Activated CD4-positive, alpha-beta T cell treated with anti-CD3 and anti-CD28 coated beads, Interleukin-2, Interleukin-4, amounts not matched to agents 100 ng/mL and 50 ng/mL, durations not matched to agents 16 hours and 8 hours (primary cell): Measurements from ENCODE around the gene FTO.

Experiments
- DNase-seq: peaks from one replicate; pipeline ENCODE4 v3.0.0-alpha.2; 2020; ENCODE audit warnings: low spot score

FTO gene

DNA sequence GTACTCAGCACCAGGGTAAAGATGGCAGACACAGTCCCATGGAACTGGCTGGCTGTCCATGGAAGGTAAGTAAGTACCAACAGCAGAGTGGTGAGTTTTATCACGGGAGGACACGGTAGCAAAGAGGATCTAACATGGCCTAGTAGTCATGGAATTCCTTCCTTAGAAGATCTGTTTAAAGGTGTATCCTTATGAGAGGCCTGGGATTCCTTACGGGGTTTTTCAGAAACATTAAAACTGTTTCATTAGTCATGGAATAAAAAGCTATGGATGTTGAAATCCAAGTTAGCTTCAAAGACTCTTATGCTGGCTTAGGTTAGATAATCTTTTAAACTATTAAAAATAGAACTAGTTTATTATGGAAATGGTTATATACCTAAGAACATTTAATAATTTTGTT lies 7.4 kb downstream of the FTO start:
- DNase-seq, result no peak

DNA sequence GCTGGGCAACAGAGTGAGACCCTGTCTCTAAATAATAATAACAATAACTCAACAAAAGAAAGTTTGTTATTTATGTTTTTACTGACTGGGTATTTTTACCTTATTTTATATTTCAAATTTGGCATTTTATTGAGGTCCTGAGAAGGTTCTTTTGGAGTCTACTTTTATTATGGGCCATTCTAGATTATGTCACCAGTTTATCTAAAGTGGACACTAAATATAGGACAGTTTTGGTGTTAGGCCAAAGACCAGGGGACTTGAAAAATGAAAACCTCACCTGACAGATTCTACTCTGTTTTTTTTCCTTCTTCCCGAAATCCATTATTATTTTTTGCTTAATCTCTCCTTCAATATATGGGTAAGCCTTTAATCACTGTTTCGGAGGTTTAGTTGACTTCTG lies 8.1 kb downstream of the FTO start:
- DNase-seq, result no peak

DNA sequence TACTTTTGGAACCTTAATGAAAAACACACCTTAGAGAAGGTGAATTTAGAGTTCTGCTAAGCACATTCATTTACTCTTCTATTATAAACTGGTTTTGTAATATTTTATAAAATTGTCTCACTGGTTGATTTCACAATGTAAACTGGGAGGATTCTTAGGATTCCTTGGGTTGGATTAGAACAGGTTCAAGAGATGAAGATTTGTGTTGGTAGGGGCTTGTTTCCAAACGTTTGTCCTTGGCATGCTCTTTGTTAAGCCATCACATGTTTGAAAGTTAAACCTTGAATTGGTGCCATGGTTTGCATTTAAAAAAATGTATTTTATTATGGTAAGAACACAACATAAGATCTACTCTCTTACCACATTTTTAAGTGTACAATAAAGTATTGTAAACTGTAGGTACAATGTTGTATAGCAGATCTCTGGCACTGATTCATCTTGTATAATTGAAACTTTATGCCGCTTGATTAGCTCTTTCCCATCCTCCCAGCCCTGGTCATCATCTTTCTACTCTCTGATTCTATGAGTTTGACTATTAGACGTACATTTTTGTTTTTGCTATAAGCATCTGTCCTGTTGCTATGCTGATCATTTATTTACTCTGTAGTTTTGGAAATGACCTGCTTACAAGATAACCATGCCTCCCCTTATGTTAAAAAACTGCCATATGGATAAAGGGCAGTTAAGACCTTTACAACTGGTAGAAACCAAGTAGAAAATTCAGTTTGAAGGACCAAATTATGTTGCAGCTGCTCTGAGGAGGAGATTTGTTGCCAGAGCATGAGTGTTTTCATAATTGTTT lies 9.6 kb downstream of the FTO start:
- DNase-seq, result no peak

DNA sequence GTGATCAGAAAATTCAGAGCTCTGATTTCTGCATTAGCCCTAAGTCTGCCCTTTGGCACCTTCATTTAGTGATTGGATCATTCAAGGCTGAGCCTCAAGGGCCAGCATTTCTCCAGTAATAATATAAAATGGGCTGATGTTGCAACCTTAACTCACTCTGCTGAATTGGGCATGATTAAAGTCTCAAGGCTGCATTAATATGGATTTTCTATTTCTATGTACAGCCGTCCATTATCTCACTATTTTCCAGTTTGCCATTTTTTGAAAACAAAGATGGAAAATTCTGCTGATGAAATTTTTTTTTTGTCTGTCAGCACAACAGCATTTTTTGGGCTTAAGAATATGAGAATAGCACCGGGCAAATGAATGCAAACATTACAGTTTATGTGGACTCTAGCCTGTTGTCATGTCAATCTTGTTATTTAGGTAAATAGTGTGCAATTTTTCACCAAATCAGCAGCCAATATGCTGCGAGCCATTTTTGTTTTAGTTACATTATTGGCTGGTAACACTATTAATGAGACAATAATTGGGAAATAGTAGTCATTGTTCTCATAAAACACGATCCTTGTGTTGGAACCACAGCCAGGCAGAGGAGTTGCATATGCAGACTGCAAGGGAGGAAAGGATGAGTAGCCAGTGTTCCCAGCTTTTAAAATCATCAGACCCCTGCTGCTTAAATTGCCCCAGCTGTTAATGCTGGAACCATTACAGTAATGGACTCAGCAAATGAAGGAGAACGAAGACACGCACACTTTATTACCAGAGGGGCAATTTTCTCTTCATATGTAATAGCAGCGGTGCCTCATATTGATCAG lies 10.5 kb downstream of the FTO start:
- DNase-seq, result no peak

DNA sequence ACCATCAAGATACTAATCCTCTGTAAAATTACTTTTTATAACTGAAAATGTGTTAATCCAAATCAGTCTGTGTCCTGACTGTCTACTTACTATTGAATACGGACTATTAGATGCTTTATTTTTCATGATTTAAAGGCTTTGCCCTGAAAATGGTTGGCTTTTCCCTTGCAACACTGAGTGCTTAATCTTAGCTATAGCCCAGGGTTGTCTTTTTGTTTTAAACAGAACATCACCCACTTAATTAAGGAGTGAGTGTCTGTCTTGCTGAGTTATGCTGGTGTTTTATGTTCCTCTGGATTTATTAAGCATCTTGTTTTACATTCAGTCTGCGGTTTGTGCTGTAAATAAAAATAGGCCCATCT lies 11.0 kb downstream of the FTO start:
- no peak for DNase-seq

DNA sequence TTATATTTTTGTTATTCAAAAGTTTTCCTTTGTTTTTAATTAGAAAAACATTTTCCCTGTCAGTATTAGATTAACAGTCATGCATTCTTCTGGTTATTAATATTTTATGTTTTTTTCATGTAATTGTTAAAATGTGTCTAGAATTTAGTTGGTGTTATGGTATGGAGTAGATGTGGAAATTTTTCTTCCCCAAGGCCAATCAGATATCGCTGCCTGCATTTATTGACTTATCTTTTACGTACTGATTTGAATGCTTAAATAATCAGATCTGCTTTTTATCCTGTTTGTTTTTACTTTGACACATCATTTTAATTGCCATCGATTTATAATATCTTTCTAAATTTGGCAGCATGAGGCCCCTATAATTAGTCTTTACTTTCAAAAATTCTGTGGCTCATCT lies 13.6 kb downstream of the FTO start:
- DNase-seq, result no peak

DNA sequence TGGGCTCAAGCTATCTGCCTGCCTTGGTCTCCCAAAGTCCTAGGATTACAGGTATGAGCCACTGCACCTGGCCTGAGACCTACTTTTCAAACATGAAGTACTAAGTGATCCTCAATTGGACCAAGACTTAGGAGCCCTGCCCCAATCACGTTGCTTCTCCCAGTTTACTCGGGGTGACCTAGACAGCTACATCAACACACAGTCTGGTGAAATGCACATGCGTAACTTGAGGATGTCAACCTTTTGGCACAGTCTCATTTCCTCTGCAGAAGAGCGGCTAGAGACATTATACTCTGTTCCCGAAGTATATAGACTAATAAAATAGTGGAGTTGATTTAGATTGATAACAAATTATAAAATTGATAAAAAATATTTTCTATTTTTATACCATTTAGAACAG lies 17.1 kb downstream of the FTO start:
- no peak for DNase-seq

DNA sequence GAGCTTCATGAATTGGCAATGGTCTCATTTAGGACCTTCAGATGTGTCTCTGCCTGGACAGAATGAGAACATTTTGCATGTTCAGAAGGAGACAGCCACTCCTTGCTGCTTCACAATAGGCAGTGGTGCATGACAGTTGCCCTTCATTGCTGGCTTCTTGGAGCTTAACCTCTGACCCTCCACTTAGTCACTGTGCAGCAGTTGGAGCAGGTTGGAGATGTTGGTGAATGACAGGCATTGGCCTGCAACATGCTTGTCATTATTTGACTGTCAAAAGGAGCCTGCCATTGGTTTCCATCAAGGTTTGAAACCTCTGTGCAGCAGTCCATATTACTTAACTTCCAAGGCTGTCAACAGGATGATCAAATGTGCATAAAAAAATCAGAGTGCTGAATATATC lies 22.7 kb downstream of the FTO start:
- no peak for DNase-seq

DNA sequence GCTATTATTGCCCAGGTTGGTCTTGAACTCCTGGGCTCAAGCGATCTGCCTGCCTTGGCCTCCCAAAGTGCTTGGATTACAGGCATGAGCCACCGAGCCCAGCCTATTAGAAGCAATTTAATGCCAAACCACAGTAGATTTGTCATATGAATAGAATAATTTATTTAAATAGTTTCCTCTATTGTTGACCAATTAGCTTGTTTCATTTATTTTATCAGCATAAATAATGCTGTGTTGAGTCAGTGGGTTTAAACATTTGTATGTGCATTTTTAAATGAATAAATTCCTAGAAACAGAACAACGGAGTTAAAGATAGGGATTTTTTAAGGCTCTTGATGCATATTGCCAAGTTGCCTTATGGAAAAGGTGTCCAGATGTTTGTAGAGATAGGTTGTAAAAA lies 26.7 kb downstream of the FTO start:
- DNase-seq, result no peak

DNA sequence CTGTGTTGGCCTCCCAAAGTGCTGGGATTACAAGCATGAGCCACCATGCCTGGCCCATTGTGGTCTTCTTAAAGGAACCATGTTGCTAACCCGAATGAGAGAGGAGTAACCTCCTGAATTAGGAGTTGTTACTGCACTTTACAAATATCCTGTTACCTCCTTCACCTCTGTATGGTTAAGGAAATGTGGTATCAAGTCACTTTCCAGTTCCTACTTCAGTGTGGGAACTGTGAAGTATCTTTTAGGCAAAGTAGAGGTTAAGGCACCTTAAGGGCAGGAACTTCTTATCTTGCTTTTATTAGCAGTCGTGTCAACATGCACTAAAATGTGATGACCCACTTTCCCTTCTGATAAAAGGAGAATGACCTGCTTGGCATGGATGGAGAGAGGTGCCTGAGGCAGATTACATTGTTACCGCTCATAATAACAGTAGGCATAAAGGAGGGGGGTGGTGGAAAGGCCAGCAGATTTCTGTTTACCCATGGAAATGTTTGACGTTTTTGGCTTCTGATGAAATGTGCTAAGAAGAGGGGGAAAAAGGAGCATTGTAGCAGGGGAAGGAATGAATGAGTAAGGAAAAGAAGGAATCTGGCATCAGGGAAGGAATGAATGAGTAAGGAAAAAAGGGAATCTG lies 28.5 kb downstream of the FTO start:
- no peak for DNase-seq

DNA sequence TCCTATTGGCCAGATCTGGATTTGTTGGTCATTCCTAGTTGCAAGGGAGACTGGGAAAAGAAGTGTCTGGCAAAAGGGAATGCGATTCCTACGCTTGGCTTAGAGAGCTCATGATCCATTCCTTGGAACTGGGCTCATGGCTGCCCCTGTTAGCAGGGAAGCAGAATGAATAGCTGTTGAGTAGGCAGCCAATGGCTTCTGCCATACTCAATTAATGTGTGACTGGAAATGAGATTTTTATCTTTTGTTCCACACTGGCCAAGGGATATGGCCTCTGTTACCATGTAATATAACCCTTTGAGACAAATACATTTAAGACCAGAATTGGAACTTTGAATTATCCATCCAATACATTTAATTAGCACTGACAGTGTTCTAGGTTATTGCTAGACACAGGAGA lies 31.0 kb downstream of the FTO start:
- no peak for DNase-seq

DNA sequence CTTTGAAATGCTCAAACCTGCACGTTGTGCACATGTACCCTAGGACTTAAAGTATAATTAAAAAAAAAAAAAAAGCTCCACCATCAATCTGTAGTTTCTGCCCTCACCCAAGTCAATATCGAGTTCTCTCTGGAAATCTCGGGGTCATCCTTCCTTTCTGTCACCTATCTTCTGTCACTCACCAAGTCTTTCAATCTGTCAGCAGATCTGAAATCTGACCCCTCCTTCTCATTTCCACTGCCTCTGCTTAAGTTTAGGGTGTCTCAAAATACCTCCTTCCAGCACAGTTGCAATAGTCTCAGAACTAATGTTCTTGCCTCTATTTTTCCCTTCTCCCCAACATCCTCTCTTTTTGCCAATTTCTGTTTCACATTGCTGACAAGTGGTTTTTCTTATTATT lies 32.3 kb downstream of the FTO start:
- DNase-seq, result no peak

DNA sequence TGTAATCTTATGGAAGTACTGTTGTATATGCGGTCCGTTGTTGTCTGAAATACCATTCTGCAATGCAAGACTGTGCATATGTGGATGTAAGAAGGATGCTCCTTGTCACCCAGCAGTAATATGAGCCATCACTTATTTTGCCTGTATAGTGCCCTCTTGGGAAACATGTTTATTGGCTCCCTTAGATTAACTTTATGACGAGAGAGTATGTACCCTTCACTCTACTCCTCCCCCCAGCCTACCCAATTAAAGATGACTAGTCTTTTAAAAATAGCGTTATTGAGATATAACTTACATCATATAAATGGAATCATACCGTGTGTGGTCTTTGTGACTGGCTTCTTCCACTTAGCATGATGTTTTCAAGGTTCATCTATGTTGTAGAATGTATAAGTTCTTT lies 33.6 kb downstream of the FTO start:
- DNase-seq, result no peak

DNA sequence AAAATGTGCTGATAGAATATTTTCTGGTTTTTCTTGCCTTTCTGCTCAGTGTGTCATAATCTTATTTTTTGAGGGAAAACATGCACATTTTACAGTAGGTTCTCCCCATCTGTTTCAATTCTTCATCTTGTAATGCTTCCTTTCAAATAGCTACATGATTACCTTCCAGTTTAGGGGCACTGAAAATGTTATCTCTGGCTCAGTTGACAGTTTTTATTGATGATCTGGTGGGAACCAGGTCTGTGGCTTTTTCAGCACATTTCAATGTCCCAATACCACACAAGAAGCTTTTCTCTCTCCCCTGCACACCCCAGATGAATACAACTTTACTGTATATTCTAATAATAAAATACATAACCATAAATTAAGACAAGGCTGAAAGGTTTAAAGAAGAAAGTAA lies 36.5 kb downstream of the FTO start:
- DNase-seq, result no peak

DNA sequence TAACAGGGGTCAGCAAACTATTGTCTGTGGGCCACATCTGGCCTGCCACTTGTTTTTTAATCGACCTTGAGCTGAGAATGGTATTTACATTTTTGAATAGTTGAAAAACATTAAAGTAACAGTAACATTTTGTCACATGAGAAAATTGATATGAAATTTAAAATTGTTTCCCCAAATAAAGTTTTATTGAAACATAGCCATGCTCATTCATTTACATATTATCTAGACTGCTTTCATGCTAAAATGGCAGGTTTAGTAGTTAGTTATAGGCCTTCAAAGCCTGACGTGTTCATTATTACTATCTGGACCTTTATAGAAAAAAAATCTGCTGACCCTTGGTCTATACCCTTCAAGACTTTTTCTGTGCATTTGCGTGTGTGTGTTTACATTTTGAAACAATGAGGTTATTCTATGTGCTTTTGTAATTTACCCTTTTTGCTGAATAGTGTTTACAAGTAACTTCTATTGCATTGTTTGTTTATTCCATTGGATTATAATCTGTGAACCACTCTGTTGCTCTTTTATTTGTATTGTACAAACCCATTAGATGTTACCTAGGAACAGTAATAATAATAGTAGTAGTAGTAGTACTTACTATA lies 37.1 kb downstream of the FTO start:
- DNase-seq, result no peak

DNA sequence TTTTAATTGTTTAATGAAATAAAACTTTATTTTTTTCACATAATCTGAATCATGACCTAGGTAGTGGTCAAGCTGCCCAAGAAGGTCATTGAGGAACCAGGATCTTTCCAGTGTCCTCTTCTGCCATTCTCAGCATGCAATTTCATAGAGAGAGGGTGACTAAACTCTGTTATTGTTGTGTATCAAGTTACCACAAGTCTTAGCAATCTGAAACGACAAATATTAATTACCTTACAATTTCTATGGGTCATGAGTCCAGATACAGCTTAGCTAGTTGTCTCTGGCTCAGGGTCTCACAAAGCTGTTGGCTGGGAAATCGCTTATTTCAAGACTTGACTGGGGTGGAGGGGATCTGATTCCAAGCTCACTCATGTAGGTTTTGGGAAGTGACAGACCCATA lies 37.6 kb downstream of the FTO start:
- no peak for DNase-seq

DNA sequence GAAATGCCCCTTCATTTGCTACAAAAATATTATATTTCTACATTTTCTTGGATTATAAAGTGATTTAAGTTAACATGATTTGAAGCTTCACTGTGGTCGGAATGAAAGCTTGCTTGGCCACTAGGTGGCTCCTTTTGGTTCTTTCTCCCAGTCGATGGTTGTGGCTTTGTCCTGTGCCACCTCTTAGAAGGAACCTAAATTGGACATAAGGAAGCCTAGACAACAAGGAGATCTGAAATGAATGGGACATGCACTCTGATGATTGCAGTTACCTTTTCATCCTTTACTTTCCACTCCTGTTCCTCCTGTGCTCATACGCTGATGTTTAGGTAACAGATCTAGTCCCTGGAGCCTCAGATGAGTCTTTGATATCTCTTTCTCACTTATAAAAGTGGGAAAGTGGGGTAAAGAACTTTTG lies 39.2 kb downstream of the FTO start:
- peak; percentile 26 for DNase-seq

DNA sequence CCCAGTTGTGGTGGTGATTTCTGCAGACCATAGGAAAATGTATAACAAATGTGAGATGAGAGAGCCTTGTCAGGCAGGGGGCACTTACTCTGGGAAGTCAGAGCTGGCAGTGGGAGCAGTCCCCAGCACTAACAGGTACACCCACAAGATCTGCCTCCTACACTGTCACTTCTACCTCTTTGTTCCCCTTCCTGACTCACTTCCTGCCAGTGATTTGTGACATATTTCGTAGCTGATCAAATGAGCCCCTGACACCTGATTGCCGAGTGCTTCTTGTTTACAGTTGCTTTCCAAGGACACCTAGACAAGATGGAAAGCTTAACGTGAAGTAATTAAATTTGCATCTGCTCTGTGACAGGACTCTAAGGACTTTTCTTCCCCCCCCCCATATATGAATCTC lies 40.5 kb downstream of the FTO start:
- peak; percentile 65 for DNase-seq

DNA sequence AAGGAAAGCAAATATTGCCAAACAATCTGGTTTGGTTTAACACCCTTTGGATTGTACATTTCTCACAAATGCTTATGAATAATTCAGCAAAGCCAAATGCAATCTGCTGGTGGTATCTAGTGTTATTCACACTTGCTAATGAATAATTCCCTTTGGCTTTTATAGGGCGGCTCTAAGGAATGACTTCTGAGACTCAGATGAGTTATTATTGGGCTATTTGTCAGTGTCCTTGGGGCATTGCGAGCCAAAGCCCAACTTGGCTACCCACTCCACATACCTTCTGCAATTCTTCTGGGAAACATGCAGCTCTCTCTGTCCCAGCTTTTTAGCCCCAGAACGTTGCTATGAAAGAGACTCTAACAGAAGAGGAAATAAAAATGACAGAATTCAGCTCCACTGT lies 41.1 kb downstream of the FTO start:
- DNase-seq, result no peak

DNA sequence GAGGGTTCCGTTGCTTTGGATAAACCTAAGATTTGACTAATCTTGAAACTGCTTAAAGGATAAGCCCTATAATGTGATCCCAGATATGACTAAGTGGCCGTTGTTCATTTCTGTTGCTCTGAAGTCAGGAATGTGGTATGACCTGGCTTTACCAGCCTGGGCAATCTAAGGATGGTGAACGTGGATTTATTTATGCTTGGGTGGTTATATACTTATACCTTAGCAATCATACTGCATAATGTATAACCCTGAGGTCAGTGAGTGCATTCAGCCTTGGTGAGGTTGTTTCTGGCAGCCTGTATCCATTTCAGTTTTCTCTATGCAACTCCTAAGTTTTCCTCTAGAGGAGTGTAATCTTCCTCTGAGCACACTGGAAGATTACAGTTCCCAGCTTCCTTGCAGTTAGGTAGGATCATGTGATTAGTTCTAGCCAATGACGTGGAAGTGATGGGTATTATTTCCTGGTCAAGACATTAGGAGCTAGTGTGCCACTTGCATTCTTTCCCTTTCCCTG lies 41.9 kb downstream of the FTO start:
- DNase-seq, result peak; percentile 62

DNA sequence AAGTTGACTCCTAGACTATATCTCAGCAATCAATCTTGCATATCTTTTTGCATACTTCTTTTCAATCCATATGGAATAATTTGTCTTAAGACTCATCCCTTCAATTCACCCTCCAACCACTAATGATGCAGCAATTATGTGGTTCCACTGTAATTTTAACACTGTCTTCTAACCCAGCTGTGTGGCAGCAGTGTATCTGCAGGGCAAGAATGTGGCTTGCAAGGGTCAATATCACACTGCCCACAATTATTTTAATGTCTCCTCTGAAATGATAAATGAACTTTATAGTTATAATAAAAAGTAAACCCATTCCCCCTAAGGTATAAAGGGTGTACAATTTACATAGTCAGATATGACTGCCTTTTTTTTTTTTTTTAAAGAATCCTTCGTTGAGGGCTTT lies 48.6 kb downstream of the FTO start:
- DNase-seq, result no peak

DNA sequence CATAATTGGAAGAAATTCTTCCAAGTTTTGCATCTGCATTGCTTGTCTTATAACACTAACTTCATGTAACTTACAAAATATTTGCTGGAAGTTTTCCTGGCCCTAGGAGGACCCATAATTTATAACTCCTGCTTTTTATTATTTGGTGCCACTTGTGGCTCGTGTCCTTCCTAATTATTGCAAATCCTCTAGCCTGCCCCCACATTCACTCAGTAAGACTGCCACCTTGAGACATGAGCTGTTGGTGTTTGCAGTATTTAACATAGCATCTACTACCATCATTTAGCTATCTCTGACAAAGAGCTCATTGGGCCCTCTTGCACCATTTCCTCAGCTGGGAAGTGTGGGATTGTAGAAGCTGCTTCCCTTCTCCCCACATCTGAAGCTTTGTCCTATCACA lies 49.5 kb downstream of the FTO start:
- DNase-seq, result no peak
